ENCODE data around the gene SPDL1. TPM values are rescaled to one million over a fixed set of nuclear protein-coding genes. Genes with fewer than 3 reads are reported as not detected.

The SPDL1 gene
- total and polyA plus RNA-seq, 2 donors (not counting 1 experiment from before 2014, with no cell fraction given) = 4.1 to 17.9 TPM

- Mint-ChIP-seq H3K4me3 (no peak overlapping the region), H3K4me1 (no peaks in the 10 kb centered on the region), H3K27ac (no peak overlapping the region), H3K27me3 (peaks cover 49% of the 10 kb centered on the region), H3K9me3 (ENCODE audit: insufficient read depth) (peaks cover 4% of the 10 kb centered on the region)
- Histone ChIP-seq H3K4me2 (replicated peaks; ENCODE audit: low read depth, low read length, poor library complexity, severe bottlenecking) (no peak overlapping the region), H3K27me3 (replicated peaks in 1 of 4; ENCODE audit: control extremely low read depth in 1 of 4, control insufficient read depth in 3 of 4, insufficient read depth in 4 of 4, low read length in 3 of 4) (peaks cover 0 to 9% (median 0%) of the 10 kb centered on the region in 4 experiments), H3K36me3 (replicated peaks in 1 of 2; ENCODE audit: control extremely low read depth in 1 of 2, control insufficient read depth in 1 of 2, extremely low read depth in 1 of 2, insufficient read depth in 2 of 2, low read length in 1 of 2) (no peaks in the 10 kb centered on the region), H2AFZ (ENCODE audit: insufficient read depth, low read depth, low read length, poor library complexity, severe bottlenecking) (no peak overlapping the region), H3K27ac (ENCODE audit: low read length in 2 of 2) (no peak overlapping the region), H3K4me3 (ENCODE audit: control extremely low read depth in 1 of 5, extremely low read depth in 1 of 5, insufficient read depth in 1 of 5, low read depth in 2 of 5, low read length in 4 of 5) (no peak overlapping the region), H3K9me3 (ENCODE audit: control extremely low read depth in 1 of 3, control insufficient read depth in 2 of 3, insufficient read depth in 1 of 3, low read length in 2 of 3) (no peaks in the 10 kb centered on the region), H4K20me1 (ENCODE audit: control insufficient read depth, insufficient read depth, low read length, poor library complexity, severe bottlenecking) (no peaks in the 10 kb centered on the region), H3K9ac (ENCODE audit: low read length) (no peak overlapping the region), H3K4me1 (ENCODE audit: control insufficient read depth in 2 of 2, insufficient read depth in 2 of 2, low read length in 2 of 2) (no peaks in the 10 kb centered on the region), H3K79me2 (ENCODE audit: control insufficient read depth, insufficient read depth, low read length) (no peaks in the 10 kb centered on the region)
- CTCF ChIA-PET = no interaction called here
- TF ChIP-seq CTCF (IDR thresholded peaks at IDR 0.05) = no peak
- no peak for TF ChIP-seq EZH2 (IDR thresholded peaks at IDR 0.05; ENCODE audit: borderline replicate concordance, insufficient read depth, low read depth, low read length, poor library complexity, severe bottlenecking)
- intact Hi-C loops (cut with micrococcal nuclease) = no loop called here
- DNase-seq (no peak), ATAC-seq (ENCODE audit: low read depth) (no peak)
- WGBS (ENCODE audit: insufficient coverage) = no CpG with 5 or more reads among the region's 2 CpGs
- POLR2A ChIA-PET = no interaction called here
Observed at GRCh38 chr5:169544264-169544950, 39.2 kb upstream of the SPDL1 start.

- Mint-ChIP-seq H3K27ac (no peak overlapping the region), H3K4me3 (no peak overlapping the region), H3K27me3 (peaks cover 58% of the 10 kb centered on the region), H3K9me3 (ENCODE audit: insufficient read depth) (peaks cover 4% of the 10 kb centered on the region), H3K4me1 (no peaks in the 10 kb centered on the region)
- no peak overlapping the region for H3K9ac ChIP-seq (ENCODE audit: low read length)
- no peak overlapping the region for H3K27ac ChIP-seq (ENCODE audit: low read length in 2 of 2)
- no CpG with 5 or more reads among the region's 1 CpG for WGBS (ENCODE audit: insufficient coverage)
- H3K4me1 ChIP-seq (ENCODE audit: control insufficient read depth in 2 of 2, insufficient read depth in 2 of 2, low read length in 2 of 2) = no peaks in the 10 kb centered on the region
- intact Hi-C loops (cut with micrococcal nuclease) = no loop called here
- ChIA-PET POLR2A (no interaction called here), CTCF (interaction anchor here (1.1 kb wide), 1 partner anchor 558 kb away, joined by 3 read pairs; no protein-coding TSS in a partner anchor)
- H3K36me3 ChIP-seq (replicated peaks in 1 of 2; ENCODE audit: control extremely low read depth in 1 of 2, control insufficient read depth in 1 of 2, extremely low read depth in 1 of 2, insufficient read depth in 2 of 2, low read length in 1 of 2) = no peaks in the 10 kb centered on the region
- no peaks in the 10 kb centered on the region for H4K20me1 ChIP-seq (ENCODE audit: control insufficient read depth, insufficient read depth, low read length, poor library complexity, severe bottlenecking)
- H3K4me2 ChIP-seq (replicated peaks; ENCODE audit: low read depth, low read length, poor library complexity, severe bottlenecking) = no peak overlapping the region
- peaks cover 0 to 14% (median 6%) of the 10 kb centered on the region in 4 experiments for H3K27me3 ChIP-seq (replicated peaks in 1 of 4; ENCODE audit: control extremely low read depth in 1 of 4, control insufficient read depth in 3 of 4, insufficient read depth in 4 of 4, low read length in 3 of 4)
- H2AFZ ChIP-seq (ENCODE audit: insufficient read depth, low read depth, low read length, poor library complexity, severe bottlenecking) = no peak overlapping the region
- H3K4me3 ChIP-seq (ENCODE audit: control extremely low read depth in 1 of 5, extremely low read depth in 1 of 5, insufficient read depth in 1 of 5, low read depth in 2 of 5, low read length in 4 of 5) = no peak overlapping the region
- ATAC-seq (ENCODE audit: low read depth) (no peak), DNase-seq (no peak)
- H3K9me3 ChIP-seq (ENCODE audit: control extremely low read depth in 1 of 3, control insufficient read depth in 2 of 3, insufficient read depth in 1 of 3, low read length in 2 of 3) = no peaks in the 10 kb centered on the region
- H3K79me2 ChIP-seq (ENCODE audit: control insufficient read depth, insufficient read depth, low read length) = no peaks in the 10 kb centered on the region
- TF ChIP-seq CTCF (IDR thresholded peaks at IDR 0.05) = no peak
- TF ChIP-seq EZH2 (IDR thresholded peaks at IDR 0.05; ENCODE audit: borderline replicate concordance, insufficient read depth, low read depth, low read length, poor library complexity, severe bottlenecking) = no peak
Observed at GRCh38 chr5:169545762-169546161, 37.8 kb upstream of the SPDL1 start.

Measured in B cell (primary cell).